MM.1S (cell line): ENCODE data around the gene TMED6.

Experiments
- EZH2 ChIP-seq: fragments of 300-600 bp; sonication (generic); optimal IDR thresholded peaks from 2 replicates; pipeline ENCODE3; 2017; ENCODE audit warnings: low read depth, mild to moderate bottlenecking, antibody characterized with exemption, low read length, mixed read lengths
- EZH2phosphoT487 ChIP-seq: fragments of 300-600 bp; sonication (generic); IDR thresholded peaks from 2 replicates; pipeline ENCODE4 v1.6.1; 2018; ENCODE audit warnings: antibody characterized with exemption, low read length
- TF ChIP-seq, protein P1 (sequence below): fragments of 300-600 bp; sonication (generic); IDR thresholded peaks from 2 replicates; pipeline ENCODE4 v1.5.1; 2016; ENCODE audit warnings: antibody characterized with exemption, low read length, mixed read lengths

DNA sequence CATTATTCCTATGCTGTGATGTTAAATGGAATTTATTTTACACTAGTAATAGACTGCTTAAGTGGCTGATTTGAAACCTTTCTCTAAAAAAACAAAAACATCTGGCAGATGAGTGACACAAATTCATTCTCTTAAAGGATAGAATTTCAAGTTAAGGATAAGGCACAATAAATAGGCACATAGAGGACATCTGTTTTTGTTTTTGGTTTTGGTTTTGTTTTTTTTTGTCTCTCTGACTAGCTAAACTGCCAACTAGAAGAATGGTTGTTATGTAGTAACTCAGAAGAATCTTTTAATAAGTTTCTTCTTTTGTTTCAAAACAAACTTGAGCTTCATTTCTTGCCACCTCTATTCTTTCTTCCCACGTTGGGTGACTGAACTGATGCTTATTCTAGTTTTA is 45.6 kb downstream of the TMED6 start:
- TF ChIP-seq, protein P1, sequence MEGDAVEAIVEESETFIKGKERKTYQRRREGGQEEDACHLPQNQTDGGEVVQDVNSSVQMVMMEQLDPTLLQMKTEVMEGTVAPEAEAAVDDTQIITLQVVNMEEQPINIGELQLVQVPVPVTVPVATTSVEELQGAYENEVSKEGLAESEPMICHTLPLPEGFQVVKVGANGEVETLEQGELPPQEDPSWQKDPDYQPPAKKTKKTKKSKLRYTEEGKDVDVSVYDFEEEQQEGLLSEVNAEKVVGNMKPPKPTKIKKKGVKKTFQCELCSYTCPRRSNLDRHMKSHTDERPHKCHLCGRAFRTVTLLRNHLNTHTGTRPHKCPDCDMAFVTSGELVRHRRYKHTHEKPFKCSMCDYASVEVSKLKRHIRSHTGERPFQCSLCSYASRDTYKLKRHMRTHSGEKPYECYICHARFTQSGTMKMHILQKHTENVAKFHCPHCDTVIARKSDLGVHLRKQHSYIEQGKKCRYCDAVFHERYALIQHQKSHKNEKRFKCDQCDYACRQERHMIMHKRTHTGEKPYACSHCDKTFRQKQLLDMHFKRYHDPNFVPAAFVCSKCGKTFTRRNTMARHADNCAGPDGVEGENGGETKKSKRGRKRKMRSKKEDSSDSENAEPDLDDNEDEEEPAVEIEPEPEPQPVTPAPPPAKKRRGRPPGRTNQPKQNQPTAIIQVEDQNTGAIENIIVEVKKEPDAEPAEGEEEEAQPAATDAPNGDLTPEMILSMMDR: no peak
- TF ChIP-seq EZH2 (no peak), EZH2phosphoT487 (no peak)
